ENCODE measurements around the gene CREB1.

CREB1 gene

DNA sequence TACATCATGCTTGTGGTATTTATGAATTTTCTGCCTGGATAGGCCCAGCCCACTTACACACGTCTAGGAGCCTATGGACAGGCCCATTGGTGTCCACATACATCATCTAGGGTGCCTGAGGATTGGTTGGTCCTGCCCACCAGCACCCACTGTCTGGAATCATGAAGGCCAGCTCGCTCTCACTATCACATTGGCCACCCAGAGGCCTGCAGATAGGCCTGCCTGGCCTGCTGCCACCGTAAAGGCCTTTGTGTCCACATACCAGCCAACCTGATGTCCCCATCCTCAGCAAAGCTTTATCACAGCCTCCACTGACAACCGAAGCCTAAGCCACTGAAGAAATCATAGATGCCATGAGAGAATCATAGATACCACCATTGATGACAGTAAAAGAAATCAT is 55.2 kb downstream of the CREB1 start:
- no peaks in the 10 kb centered on the region for H3K9me3 ChIP-seq (ENCODE audit: severe bottlenecking)
- peaks cover 88% of the 10 kb centered on the region for H3K36me3 ChIP-seq (ENCODE audit: low read depth)
- H3K4me1 ChIP-seq (ENCODE audit: insufficient read depth, poor library complexity, severe bottlenecking): peaks cover 7% of the 10 kb centered on the region
- no peak overlapping the region for H3K4me3 ChIP-seq (ENCODE audit: severe bottlenecking)
- H3K27ac ChIP-seq (ENCODE audit: poor library complexity, severe bottlenecking): no peak overlapping the region
- no peak for DNase-seq (ENCODE audit: low spot score)
- no peaks in the 10 kb centered on the region for H3K27me3 ChIP-seq (ENCODE audit: insufficient read depth, poor library complexity, severe bottlenecking)
- no peak for ATAC-seq (ENCODE audit: low read depth)
- TF ChIP-seq, protein P1, sequence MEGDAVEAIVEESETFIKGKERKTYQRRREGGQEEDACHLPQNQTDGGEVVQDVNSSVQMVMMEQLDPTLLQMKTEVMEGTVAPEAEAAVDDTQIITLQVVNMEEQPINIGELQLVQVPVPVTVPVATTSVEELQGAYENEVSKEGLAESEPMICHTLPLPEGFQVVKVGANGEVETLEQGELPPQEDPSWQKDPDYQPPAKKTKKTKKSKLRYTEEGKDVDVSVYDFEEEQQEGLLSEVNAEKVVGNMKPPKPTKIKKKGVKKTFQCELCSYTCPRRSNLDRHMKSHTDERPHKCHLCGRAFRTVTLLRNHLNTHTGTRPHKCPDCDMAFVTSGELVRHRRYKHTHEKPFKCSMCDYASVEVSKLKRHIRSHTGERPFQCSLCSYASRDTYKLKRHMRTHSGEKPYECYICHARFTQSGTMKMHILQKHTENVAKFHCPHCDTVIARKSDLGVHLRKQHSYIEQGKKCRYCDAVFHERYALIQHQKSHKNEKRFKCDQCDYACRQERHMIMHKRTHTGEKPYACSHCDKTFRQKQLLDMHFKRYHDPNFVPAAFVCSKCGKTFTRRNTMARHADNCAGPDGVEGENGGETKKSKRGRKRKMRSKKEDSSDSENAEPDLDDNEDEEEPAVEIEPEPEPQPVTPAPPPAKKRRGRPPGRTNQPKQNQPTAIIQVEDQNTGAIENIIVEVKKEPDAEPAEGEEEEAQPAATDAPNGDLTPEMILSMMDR (IDR thresholded peaks at IDR 0.05; ENCODE audit: poor library complexity, severe bottlenecking): no peak

DNA sequence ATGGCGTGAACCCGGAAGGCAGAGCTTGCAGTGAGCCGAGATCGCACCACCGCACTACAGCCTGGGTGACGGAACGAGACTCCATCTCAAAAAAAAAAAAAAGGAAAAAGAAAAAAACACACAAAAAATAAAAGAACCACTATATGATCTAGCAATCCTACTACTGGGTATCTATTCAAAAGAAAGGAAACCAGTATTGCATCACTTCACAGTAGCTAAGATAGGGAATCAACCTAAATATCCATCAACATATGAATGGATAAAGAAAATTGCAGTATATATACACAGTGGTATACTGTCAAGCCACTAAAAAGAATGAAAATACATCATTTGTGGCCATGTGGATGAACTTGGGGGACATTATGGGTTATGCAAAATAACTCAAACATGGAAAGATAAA is 57.5 kb downstream of the CREB1 start:
- H3K9me3 ChIP-seq (ENCODE audit: severe bottlenecking): peaks cover 5% of the 10 kb centered on the region
- H3K4me3 ChIP-seq (ENCODE audit: severe bottlenecking): no peak overlapping the region
- TF ChIP-seq, protein P1 (IDR thresholded peaks at IDR 0.05; ENCODE audit: poor library complexity, severe bottlenecking): no peak
- DNase-seq (ENCODE audit: low spot score) (no peak), ATAC-seq (ENCODE audit: low read depth) (no peak)
- no peaks in the 10 kb centered on the region for H3K4me1 ChIP-seq (ENCODE audit: insufficient read depth, poor library complexity, severe bottlenecking)
- H3K27ac ChIP-seq (ENCODE audit: poor library complexity, severe bottlenecking): no peak overlapping the region
- H3K27me3 ChIP-seq (ENCODE audit: insufficient read depth, poor library complexity, severe bottlenecking): no peaks in the 10 kb centered on the region
- peaks cover 86% of the 10 kb centered on the region for H3K36me3 ChIP-seq (ENCODE audit: low read depth)

DNA sequence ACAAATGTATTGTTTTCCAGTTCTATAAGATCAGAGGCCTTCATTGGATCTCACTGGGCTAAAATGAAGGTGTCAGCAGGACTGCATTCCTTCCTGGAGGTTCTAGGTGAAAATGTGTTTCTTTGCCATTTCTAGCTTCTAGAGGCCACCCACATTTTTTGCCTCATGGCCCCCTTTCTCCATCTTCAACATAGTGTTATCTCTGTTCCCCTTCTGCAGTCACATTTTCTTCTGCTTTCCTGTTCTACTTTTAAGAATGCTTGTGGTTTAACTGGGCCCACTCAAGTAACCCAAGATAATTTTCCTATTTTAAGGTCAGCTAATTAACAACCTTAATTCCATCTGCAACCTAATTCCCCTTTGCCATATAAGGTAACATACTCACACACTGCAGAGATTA is 59.4 kb downstream of the CREB1 start:
- H3K36me3 ChIP-seq (ENCODE audit: low read depth): peaks cover 81% of the 10 kb centered on the region

DNA sequence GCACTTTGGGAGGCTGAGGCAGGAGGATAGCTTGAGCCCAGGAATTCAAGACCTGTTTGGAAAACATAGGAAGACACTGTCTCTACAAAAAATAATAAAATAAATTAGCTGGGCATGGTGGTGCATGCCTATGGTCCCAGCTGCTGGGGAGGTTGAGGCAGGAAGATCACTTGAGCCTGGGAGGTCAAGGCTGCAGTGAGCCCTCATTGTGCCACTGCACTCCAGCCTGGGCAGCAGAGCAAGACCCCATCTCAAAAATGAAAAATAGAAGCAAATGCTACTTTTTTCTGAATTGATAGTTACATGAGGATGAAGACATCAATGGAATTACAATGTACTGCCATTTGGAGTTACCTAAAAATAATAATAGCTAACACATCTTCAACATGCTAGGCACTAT is 63.5 kb downstream of the CREB1 start:
- ATAC-seq (ENCODE audit: low read depth): no peak
- TF ChIP-seq, protein P1 (IDR thresholded peaks at IDR 0.05; ENCODE audit: poor library complexity, severe bottlenecking): no peak
- Histone ChIP-seq H3K4me1 (ENCODE audit: insufficient read depth, poor library complexity, severe bottlenecking) (no peaks in the 10 kb centered on the region), H3K36me3 (ENCODE audit: low read depth) (peaks cover 74% of the 10 kb centered on the region), H3K27ac (ENCODE audit: poor library complexity, severe bottlenecking) (no peak overlapping the region), H3K9me3 (ENCODE audit: severe bottlenecking) (peaks cover 5% of the 10 kb centered on the region), H3K27me3 (ENCODE audit: insufficient read depth, poor library complexity, severe bottlenecking) (no peaks in the 10 kb centered on the region), H3K4me3 (ENCODE audit: severe bottlenecking) (no peak overlapping the region)
- DNase-seq (ENCODE audit: low spot score): no peak

More for the DNA sequence above, 59.4 kb downstream of the CREB1 start:
- no peak overlapping the region for H3K27ac ChIP-seq (ENCODE audit: poor library complexity, severe bottlenecking)
- H3K27me3 ChIP-seq (ENCODE audit: insufficient read depth, poor library complexity, severe bottlenecking): no peaks in the 10 kb centered on the region
- TF ChIP-seq, protein P1 (IDR thresholded peaks at IDR 0.05; ENCODE audit: poor library complexity, severe bottlenecking): no peak
- DNase-seq (ENCODE audit: low spot score): no peak
- peaks cover 5% of the 10 kb centered on the region for H3K9me3 ChIP-seq (ENCODE audit: severe bottlenecking)
- no peak for ATAC-seq (ENCODE audit: low read depth)
- no peak overlapping the region for H3K4me3 ChIP-seq (ENCODE audit: severe bottlenecking)
- no peaks in the 10 kb centered on the region for H3K4me1 ChIP-seq (ENCODE audit: insufficient read depth, poor library complexity, severe bottlenecking)

DNA sequence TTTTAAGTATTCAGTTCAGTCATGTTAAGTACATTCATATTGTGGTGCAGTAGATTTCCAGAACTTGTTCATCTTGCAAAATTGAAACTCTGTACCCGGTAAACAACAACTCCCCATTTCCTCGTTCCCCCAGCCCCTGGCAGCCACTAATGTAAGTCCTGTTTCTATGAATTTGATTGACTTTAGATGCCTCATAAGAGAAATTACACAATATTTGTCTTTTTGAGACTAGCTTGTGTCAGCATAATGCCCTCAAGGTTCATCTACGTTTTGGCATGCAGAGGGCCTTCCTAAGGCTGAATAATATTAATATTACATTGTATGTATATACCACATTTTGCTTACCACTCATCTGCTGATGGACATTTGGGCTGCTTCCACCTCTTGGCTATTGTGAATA is 64.5 kb downstream of the CREB1 start:
- peaks cover 75% of the 10 kb centered on the region for H3K36me3 ChIP-seq (ENCODE audit: low read depth)
- ATAC-seq (ENCODE audit: low read depth): no peak
- no peaks in the 10 kb centered on the region for H3K27me3 ChIP-seq (ENCODE audit: insufficient read depth, poor library complexity, severe bottlenecking)
- no peak overlapping the region for H3K27ac ChIP-seq (ENCODE audit: poor library complexity, severe bottlenecking)
- H3K9me3 ChIP-seq (ENCODE audit: severe bottlenecking): peaks cover 5% of the 10 kb centered on the region
- no peak overlapping the region for H3K4me3 ChIP-seq (ENCODE audit: severe bottlenecking)
- H3K4me1 ChIP-seq (ENCODE audit: insufficient read depth, poor library complexity, severe bottlenecking): no peaks in the 10 kb centered on the region
- TF ChIP-seq, protein P1 (IDR thresholded peaks at IDR 0.05; ENCODE audit: poor library complexity, severe bottlenecking): no peak
- no peak for DNase-seq (ENCODE audit: low spot score)

Data from RWPE2 (cell line).